Upper lobe of left lung (tissue), 6 donors: ENCODE measurements around the gene ZCCHC7. TPM values are rescaled to one million over a fixed set of nuclear protein-coding genes. Genes with fewer than 3 reads are reported as not detected.

Experiments used
- ATAC-seq, 2 donors: fragments of 200-7000 bp; cut with Tn5 transposase; one replicate each; pipeline ENCODE4 v1.9.1; 2022; ENCODE audit warnings: mild to moderate bottlenecking in 2 of 2, moderate library complexity in 2 of 2; ENCODE audit not compliant: low FRiP score in 2 of 2
- DNase-seq, 2 donors: peaks; one replicate each; pipeline ENCODE4 v3.0.0-alpha.2; 2019 to 2020
- H3K27ac ChIP-seq, 4 donors: fragments of 200-600 bp; sonication (generic); one replicate each; pipeline ENCODE4 v1.5.1; 2016 to 2019
- H3K27me3 ChIP-seq, 4 donors: fragments of 200-600 bp; sonication (generic); one replicate each; pipeline ENCODE4 v1.5.1; 2017 to 2019
- H3K36me3 ChIP-seq, 4 donors: fragments of 200-600 bp; sonication (generic); one replicate each; pipeline ENCODE4 v1.5.1; 2016 to 2019
- H3K4me1 ChIP-seq, 4 donors: fragments of 200-600 bp; sonication (generic); one replicate each; pipeline ENCODE4 v1.5.1; 2018 to 2019
- H3K4me3 ChIP-seq, 4 donors: fragments of 200-600 bp; sonication (generic); one replicate each; pipeline ENCODE4 v1.5.1; 2017 to 2019; ENCODE audit warnings: mild to moderate bottlenecking in 2 of 4, moderate library complexity in 1 of 4
- H3K9me3 ChIP-seq, 4 donors: fragments of 200-600 bp; sonication (generic); one replicate each; pipeline ENCODE4 v1.5.1; 2018 to 2019
- EP300 ChIP-seq, 4 donors: sonication (generic); formaldehyde crosslinking; IDR thresholded peaks; one replicate each; pipeline ENCODE4 v1.5.1; 2017; ENCODE audit warnings: antibody characterized with exemption in 4 of 4, control low read depth in 2 of 4
- POLR2A ChIP-seq, 4 donors: fragments of 450-650 bp; IDR thresholded peaks; one replicate each; pipeline ENCODE4 v1.5.1; 2016 to 2017; ENCODE audit warnings: antibody characterized with exemption in 4 of 4, mild to moderate bottlenecking in 2 of 4
- POLR2AphosphoS5 ChIP-seq, 2 donors: sonication (generic); formaldehyde crosslinking; IDR thresholded peaks; one replicate each; pipeline ENCODE4 v1.5.1; 2017; ENCODE audit warnings: antibody characterized with exemption in 2 of 2
- WGBS, 2 donors: methylation state at CpG; one replicate each; pipeline ENCODE4 v1.1.5; 2017 to 2018; 5-methylcytosine and 5-hydroxymethylcytosine counted together
- total RNA-seq, 6 donors: library from RNA; depleted of rRNA in 4 of 6; stranded (reverse); fragments of >200 nt in 4 of 6; gene quantifications; one replicate each; pipeline versions ENCODE4 v1.1.0 to v1.2.1, GENCODE V29; 2016 to 2021
- TF ChIP-seq, protein P1 (sequence below), 6 experiments: fragments of 450-650 bp in 4 of 6; fragments of 200-600 bp in 2 of 6; sonication (generic) in 2 of 6; IDR thresholded peaks; one replicate each; pipeline ENCODE4 v1.5.1; 2016 to 2019; ENCODE audit warnings: antibody characterized with exemption in 6 of 6
- donor health status: DM: no; HTN: no; CAD: no; lungs with moderate emphysema.
- donor health status: DM: no; HTN: yes; CAD: no; lungs with severe emphysema.

ZCCHC7 gene
- total RNA-seq, 6 donors from 2014 or later = 11.1 to 44.0 (median 18.7) TPM

DNA sequence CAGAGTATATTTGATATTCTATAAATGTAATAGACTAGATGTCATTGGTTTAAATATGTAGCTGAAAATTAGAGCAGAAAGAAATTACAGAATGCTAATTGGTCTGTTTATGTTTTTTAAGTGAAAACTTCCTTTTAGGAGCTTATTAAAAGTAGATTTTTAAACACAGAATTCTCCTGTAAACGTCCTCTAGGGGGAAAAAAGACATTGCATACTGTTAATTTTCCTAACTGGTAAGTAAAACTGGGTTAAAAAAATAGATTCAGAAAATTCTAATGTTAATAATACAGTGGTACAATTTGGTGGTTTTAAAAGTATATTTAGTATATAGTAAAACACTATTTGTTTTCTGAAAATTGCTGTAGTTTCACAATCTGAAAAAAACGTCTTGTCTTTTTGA, 59.8 kb downstream of the ZCCHC7 start:
- H3K27ac ChIP-seq = no peak overlapping the region
- H3K4me3 ChIP-seq = no peak overlapping the region
- no peak for TF ChIP-seq EP300 (IDR thresholded peaks at IDR 0.05)
- TF ChIP-seq, protein P1, sequence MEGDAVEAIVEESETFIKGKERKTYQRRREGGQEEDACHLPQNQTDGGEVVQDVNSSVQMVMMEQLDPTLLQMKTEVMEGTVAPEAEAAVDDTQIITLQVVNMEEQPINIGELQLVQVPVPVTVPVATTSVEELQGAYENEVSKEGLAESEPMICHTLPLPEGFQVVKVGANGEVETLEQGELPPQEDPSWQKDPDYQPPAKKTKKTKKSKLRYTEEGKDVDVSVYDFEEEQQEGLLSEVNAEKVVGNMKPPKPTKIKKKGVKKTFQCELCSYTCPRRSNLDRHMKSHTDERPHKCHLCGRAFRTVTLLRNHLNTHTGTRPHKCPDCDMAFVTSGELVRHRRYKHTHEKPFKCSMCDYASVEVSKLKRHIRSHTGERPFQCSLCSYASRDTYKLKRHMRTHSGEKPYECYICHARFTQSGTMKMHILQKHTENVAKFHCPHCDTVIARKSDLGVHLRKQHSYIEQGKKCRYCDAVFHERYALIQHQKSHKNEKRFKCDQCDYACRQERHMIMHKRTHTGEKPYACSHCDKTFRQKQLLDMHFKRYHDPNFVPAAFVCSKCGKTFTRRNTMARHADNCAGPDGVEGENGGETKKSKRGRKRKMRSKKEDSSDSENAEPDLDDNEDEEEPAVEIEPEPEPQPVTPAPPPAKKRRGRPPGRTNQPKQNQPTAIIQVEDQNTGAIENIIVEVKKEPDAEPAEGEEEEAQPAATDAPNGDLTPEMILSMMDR (IDR thresholded peaks at IDR 0.05) = no peak
- TF ChIP-seq POLR2AphosphoS5 (IDR thresholded peaks at IDR 0.05) = no peak
- H3K36me3 ChIP-seq = no peaks in the 10 kb centered on the region
- DNase-seq (no peak), ATAC-seq (no peak)
- H3K27me3 ChIP-seq = no peaks in the 10 kb centered on the region
- H3K4me1 ChIP-seq = no peaks in the 10 kb centered on the region
- H3K9me3 ChIP-seq = no peaks in the 10 kb centered on the region
- WGBS, 2 donors = 73 to 74% methylated on average over 2 of the region's 2 CpGs

DNA sequence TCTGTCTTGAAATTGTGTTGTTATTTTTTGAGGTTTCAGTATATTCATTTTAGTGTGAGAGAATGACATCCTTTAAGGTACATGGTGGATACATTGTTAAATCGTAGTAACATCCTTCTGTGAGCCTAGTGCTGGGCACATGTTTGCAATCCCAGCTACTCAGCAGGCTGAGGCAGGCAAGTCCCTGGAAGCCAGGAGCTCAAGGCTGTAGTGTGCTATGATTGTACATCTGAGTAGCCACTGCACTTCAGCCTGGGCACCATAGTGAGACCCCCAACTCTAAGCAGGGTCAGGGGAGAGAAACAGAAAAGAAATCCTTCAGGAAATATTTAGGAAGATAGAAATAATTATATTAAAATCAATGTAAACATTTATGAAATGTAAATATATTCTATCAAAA, 62.3 kb downstream of the ZCCHC7 start:
- DNase-seq (no peak), ATAC-seq (no peak)
- H3K4me1 ChIP-seq = no peaks in the 10 kb centered on the region
- 100% methylated on average over 1 of the region's 1 CpG for WGBS, 2 donors
- TF ChIP-seq, protein P1 (IDR thresholded peaks at IDR 0.05) = no peak
- no peaks in the 10 kb centered on the region for H3K27me3 ChIP-seq
- no peak overlapping the region for H3K27ac ChIP-seq
- H3K4me3 ChIP-seq = no peak overlapping the region
- no peaks in the 10 kb centered on the region for H3K9me3 ChIP-seq
- no peaks in the 10 kb centered on the region for H3K36me3 ChIP-seq

DNA sequence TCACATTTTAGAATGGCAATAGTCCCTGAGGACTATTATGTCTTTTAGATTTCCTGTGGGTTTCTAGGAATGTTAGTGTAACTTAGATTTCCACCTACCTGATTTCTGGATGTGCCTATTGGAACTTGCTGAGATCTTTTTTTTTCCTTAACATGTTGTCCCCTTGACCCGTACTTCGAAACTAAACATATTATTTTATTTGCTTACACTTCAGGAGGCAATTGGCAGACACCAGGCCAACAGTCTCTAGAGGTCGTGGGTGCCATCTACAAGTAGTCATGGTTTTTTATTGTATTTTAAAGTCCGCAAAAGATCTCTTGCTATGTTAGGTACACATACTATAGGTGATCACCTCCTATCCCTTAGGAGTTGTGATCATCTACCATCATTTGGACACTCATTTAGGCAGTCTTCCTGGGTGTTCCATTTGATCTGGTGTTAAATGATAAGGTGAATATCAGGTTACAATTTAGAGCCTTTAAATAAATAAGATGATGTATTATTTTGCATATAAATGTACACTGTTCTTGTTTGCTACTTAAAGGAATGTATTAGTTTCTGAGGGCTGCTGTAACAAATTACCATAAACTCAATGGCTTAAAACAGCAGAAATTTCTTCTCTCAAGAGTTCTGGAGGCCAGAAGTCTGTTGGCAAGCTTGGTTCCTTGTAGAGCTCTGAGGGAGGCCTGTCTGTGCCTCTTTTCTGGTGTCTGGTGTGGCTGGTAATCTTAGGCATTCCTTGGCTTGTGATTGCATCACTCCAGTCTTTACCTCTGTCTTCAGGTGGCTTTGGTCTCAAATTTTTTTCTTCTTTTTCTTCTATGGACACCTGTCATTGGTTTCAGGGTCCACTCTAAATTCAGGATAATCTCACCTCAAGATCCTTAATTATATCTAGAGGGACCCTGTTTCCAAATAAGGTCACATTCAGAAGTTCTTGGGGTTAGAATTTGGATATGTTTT, 64.8 kb downstream of the ZCCHC7 start:
- H3K4me3 ChIP-seq = no peak overlapping the region
- H3K4me1 ChIP-seq = no peaks in the 10 kb centered on the region
- H3K27me3 ChIP-seq = no peaks in the 10 kb centered on the region
- no peak for TF ChIP-seq POLR2A (IDR thresholded peaks at IDR 0.05)
- TF ChIP-seq, protein P1 (IDR thresholded peaks at IDR 0.05) = no peak
- no peak for TF ChIP-seq POLR2AphosphoS5 (IDR thresholded peaks at IDR 0.05)
- peaks cover 0 to 4% (median 1%) of the 10 kb centered on the region in 4 donors for H3K36me3 ChIP-seq
- H3K9me3 ChIP-seq = no peaks in the 10 kb centered on the region
- DNase-seq = no peak
- no peak overlapping the region for H3K27ac ChIP-seq
- 94% methylated on average over 4 of the region's 4 CpGs for WGBS, 2 donors
- no peak for ATAC-seq

DNA sequence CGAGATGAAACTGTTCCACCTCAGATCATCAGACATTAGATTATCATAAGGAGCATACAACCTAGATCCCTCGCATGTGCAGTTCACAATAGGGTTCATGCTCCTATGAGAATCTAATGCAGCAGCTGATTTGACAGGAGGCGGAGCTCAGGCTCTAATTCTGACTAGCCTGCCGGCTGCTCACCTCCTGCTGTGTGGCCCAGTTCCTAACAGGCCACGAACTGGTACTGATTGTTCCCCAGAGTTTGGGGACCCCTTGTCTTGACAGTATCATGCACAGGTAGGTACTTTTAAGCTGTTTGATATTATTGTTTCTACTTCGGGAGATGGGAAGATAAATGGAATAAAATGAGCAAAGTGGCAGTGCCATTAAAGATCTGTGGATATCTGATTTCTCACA, 66.9 kb downstream of the ZCCHC7 start:
- DNase-seq = no peak
- Histone ChIP-seq H3K4me3 (no peak overlapping the region), H3K36me3 (peaks cover 0 to 4% (median 1%) of the 10 kb centered on the region in 4 donors), H3K4me1 (no peaks in the 10 kb centered on the region), H3K9me3 (no peaks in the 10 kb centered on the region), H3K27me3 (no peaks in the 10 kb centered on the region), H3K27ac (no peak overlapping the region)
- TF ChIP-seq, protein P1 (IDR thresholded peaks at IDR 0.05) = no peak
- TF ChIP-seq POLR2AphosphoS5 (IDR thresholded peaks at IDR 0.05) (no peak), POLR2A (IDR thresholded peaks at IDR 0.05) (no peak), EP300 (IDR thresholded peaks at IDR 0.05) (no peak)
- no peak for ATAC-seq
- WGBS, 2 donors = 85 to 89% methylated on average over 5 to 6 of the region's 6 CpGs
